ENCODE measurements around the gene ADAMTS2.

The ADAMTS2 gene

DNA sequence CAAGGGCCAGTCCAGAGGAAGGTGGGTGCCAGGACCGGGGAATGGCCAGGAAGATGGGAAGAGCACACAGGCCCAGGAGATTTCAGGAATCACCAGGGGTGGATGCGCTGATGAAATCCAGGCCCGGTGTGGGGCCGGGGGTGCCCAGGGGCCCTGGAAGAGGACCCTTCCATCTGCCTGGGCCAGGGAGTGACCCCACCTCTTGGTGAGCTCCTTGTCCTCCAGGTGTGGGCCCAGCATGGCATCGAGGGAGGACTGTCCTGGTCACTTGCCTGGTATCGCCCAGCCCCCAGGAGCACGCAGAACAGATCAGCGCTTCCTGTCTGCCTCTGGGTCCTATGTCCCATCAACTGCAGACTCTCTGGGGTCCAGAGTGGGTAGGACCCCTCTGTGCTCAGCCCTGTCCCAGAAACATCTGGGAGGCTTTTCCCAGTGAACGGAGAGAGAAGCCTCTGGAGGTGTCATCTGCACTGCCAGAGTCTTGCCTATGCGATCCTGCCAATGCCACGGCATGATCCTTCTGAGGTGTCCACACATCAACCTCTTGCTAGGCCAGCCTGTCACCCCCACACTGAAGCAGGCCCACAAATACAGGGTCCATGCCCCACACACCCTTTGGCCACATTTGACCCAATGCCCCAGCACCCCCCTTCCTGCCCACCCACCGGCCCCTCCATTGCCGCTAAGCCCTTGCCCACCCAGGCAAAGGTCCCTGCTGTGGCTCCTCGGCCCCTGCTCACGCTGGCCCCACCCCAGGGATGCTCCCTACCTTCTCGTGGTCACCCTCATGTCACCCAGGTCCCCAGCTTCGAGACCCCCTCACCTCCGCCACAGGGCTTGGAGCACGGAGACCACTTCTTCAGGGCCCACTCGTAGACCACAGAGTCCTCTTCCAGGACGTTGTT, 217.9 kb downstream of the ADAMTS2 start:
- Mint-ChIP-seq H3K9me3 (peaks cover 69% of the 10 kb centered on the region), H3K27me3 (ENCODE audit: low read depth, poor library complexity) (peaks cover 6% of the 10 kb centered on the region), H3K27ac (no peak overlapping the region), H3K36me3 (ENCODE audit: low read depth) (peaks cover 35% of the 10 kb centered on the region), H3K4me3 (no peak overlapping the region), H3K4me1 (no peaks in the 10 kb centered on the region)
- TF ChIP-seq, protein P1, sequence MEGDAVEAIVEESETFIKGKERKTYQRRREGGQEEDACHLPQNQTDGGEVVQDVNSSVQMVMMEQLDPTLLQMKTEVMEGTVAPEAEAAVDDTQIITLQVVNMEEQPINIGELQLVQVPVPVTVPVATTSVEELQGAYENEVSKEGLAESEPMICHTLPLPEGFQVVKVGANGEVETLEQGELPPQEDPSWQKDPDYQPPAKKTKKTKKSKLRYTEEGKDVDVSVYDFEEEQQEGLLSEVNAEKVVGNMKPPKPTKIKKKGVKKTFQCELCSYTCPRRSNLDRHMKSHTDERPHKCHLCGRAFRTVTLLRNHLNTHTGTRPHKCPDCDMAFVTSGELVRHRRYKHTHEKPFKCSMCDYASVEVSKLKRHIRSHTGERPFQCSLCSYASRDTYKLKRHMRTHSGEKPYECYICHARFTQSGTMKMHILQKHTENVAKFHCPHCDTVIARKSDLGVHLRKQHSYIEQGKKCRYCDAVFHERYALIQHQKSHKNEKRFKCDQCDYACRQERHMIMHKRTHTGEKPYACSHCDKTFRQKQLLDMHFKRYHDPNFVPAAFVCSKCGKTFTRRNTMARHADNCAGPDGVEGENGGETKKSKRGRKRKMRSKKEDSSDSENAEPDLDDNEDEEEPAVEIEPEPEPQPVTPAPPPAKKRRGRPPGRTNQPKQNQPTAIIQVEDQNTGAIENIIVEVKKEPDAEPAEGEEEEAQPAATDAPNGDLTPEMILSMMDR (IDR thresholded peaks at IDR 0.05): no peak
- DNase-seq: no peak

DNA sequence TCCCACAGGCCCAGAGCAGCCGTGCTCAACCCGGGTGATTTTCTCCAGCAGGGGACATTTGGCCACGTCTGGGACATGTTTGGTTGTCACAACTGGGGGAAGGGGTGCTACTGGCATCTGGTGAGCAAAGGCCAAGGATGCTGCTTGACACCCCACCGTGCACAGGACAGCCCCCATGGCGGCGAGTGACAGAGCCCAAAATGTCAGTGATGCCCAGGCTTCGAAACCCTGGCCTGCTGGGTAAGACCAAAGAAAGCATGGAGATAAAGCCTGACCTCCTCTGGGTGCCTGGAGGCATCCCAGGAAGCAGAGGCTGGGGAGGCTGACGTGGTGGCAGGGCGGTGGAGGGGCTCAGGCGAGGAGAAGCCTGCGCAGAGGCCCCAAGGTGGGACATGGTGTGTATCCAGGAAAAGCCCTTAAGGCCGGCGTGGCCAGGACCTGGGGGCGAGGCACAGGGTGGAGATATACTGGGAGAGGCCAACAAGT, 218.7 kb downstream of the ADAMTS2 start:
- Mint-ChIP-seq H3K4me1 (no peaks in the 10 kb centered on the region), H3K27me3 (ENCODE audit: low read depth, poor library complexity) (peaks cover 6% of the 10 kb centered on the region), H3K27ac (no peak overlapping the region), H3K9me3 (peaks cover 75% of the 10 kb centered on the region), H3K4me3 (no peak overlapping the region), H3K36me3 (ENCODE audit: low read depth) (peaks cover 35% of the 10 kb centered on the region)
- TF ChIP-seq, protein P1 (IDR thresholded peaks at IDR 0.05): no peak
- no peak for DNase-seq

DNA sequence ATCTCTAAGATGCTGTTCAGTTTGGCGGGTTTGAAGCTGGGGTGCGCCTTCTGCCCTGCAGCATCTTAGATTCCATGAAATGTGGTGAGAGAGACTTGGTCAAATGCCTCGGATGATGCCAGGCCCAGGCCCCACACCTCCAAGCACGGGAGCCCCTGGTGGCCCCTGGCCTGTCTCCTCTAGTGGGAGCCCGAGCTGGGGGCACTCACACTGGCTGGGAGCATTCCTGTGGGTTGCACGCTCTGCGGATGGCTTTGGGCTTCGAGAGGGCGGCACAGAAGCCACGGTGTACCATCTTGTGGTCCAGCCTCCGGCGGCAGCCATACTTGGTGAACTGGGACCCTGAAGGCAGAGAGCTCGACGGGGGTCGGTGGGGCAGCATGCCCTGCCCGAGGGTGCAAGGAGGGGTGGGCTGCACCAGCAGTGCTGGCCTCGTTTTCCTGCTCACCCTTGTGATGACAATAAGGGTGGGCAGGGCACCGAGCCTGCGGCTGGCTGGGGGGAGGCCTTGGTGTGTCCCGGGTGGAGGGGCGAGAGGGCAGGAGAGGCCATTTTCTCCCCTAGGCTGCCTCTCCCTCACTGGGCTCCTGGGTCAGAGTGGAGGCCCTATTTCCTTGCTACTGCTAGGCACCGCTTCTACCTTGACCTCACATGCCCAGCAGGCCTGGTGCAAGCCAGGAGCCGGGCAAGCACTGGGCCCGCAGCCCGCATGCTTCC, 219.3 kb downstream of the ADAMTS2 start:
- TF ChIP-seq, protein P1 (IDR thresholded peaks at IDR 0.05): no peak
- H3K4me1 Mint-ChIP-seq: no peaks in the 10 kb centered on the region
- DNase-seq: no peak
- peaks cover 74% of the 10 kb centered on the region for H3K9me3 Mint-ChIP-seq
- peaks cover 35% of the 10 kb centered on the region for H3K36me3 Mint-ChIP-seq (ENCODE audit: low read depth)
- peaks cover 6% of the 10 kb centered on the region for H3K27me3 Mint-ChIP-seq (ENCODE audit: low read depth, poor library complexity)
- no peak overlapping the region for H3K4me3 Mint-ChIP-seq
- H3K27ac Mint-ChIP-seq: no peak overlapping the region

DNA sequence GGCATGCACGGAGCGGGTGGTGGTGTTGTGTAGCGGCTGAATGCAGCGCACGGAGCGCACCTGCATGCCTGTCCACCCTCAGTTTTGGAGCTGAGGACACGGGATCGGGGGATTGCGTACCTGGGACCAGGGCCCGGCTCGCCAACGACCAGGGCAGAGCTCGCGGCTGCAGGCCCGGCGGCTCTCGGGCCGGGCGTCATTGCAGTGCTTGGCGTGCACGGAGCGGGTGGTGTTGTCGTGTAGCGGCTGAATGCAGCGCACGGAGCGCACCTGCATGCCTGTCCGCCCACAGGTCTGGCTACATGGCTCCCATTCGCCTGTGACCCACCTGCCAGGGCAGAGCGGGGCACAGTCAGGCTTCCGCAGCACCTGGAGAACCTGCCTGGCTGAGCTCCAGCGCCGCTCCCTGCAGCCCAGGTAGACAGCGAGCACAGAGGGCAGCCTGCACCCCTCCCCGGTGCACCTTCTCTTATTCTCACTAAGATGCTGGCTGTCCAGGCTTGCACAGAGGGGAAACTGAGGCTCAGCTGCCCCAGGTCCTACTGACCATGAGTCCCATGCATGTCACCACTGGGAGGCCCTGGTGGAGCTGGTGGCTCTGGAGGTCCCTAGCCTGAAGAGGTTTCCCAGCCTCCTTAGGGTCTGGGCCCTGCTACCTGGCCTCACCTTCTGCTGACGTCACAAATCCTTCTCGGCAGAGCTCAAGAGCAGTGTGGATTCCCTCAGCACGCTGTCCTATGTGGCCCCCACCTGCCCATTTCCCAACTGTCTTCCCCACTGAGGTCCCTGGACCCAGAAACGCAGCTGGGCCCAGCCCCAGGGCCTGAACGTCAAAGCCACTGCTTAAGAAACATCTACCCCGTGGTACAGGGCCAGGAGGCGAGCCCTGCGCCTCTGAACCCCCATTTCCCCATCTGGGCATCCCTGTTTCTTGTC, 220.1 kb downstream of the ADAMTS2 start:
- H3K4me3 Mint-ChIP-seq: no peak overlapping the region
- H3K27me3 Mint-ChIP-seq (ENCODE audit: low read depth, poor library complexity): peaks cover 6% of the 10 kb centered on the region
- peaks cover 72% of the 10 kb centered on the region for H3K9me3 Mint-ChIP-seq
- TF ChIP-seq, protein P1 (IDR thresholded peaks at IDR 0.05): no peak
- no peaks in the 10 kb centered on the region for H3K4me1 Mint-ChIP-seq
- DNase-seq: no peak
- H3K36me3 Mint-ChIP-seq (ENCODE audit: low read depth): peaks cover 38% of the 10 kb centered on the region
- no peak overlapping the region for H3K27ac Mint-ChIP-seq

DNA sequence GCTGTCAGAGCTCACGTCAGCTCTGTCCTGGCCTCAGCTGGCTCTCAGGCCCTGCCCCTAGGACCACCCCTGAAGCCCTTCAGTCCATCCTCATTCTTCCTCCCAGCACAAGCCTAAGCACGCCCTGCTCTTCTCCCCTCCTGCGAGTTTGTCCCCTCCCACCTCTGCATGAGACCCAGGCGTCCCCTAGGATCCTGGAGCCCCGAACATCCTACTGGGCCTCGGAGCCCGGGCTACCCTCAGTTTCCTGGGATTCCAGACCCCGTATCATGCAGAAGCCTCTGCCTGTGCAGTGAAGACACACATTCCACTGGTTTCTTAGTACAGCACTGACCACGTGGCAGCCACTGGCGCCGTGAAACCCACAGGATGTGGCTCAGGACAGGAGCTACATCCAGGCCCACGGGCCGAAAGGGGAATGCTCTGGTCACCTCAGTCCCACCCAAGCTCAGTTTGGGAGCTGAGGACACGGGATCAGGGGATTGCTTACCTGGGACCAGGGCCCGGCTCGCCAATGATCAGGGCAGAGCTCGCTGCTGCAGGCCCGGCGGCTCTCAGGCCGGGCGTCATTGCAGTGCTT, 220.9 kb downstream of the ADAMTS2 start:
- Mint-ChIP-seq H3K4me1 (no peaks in the 10 kb centered on the region), H3K9me3 (peaks cover 72% of the 10 kb centered on the region), H3K4me3 (no peak overlapping the region), H3K27me3 (ENCODE audit: low read depth, poor library complexity) (peaks cover 5% of the 10 kb centered on the region), H3K36me3 (ENCODE audit: low read depth) (peaks cover 35% of the 10 kb centered on the region), H3K27ac (no peak overlapping the region)
- TF ChIP-seq, protein P1 (IDR thresholded peaks at IDR 0.05): no peak
- DNase-seq: no peak
